Skeletal muscle cell (primary cell): ENCODE measurements around the gene UBA3.

Experiments
- DNase-seq: peaks from one replicate; pipeline ENCODE4 v3.0.0-alpha.2; 2010; ENCODE audit warnings: low read depth
- H3K4me3 ChIP-seq: 2 replicates; pipeline ENCODE4 v1.5.1; 2011; ENCODE audit warnings: low read depth, mild to moderate bottlenecking, control low read depth, low read length, moderate library complexity

UBA3 gene

DNA sequence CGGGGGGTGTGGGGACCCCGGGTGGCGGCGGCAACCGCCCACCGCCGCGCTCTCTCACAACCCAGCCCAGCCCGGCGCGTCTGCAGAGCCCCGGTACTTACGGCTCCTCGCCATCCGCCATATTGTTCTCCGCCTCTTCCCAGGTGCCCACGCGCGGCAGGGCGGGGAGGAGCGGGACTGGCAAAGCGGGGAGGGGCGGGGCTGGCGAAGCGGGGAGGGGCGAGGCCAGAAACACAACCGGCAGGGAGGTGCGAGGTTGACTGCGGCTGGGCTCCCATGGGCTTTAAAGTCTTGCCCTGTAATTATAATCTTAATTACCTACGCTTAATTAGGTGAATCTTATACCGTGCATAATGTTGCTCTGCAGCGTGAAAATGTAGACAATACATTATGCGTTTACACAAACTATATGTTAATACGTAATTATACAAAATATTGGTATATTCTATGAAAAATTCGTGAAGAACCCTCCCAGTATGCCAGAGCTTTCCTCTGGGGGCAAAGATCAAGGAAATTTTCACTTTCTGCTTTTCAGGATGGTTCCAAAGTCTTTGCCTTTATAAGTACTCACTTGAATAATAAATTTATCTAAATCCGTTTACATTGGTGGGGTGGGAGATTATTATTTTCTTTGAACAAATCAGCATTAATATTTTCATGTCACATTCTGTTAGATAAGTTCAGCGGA is at the start of gene UBA3:
TSS of gene UBA3 (minus strand) at position 133 of the 688 bp plus-strand sequence. CDS start at position 121, 12 bp downstream.
- H3K4me3 ChIP-seq, result peak within 1 kb of the TSS; percentile 79
- peak; percentile 47 for DNase-seq

DNA sequence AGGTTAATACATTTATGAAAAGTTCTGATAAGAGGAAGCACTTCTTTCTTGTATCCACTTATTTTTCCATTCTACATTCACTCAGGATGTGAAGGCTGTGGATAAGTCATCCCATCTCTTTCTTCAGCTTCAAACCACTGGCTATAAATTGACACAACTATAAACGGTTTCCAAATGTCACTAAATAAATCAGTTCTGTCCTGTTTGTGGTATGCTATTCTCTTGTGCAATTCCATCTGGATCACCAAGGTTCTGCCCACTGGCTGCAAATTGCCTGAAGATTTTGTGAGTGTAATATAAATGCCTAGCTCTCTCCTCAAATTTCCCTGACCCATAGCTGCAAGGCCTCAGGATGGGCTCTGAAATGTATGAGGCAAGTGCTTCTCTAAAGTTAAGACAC is 49.4 kb upstream of the UBA3 start:
- no peak overlapping the region for H3K4me3 ChIP-seq
- no peak for DNase-seq

GRCh38 chr3:69128509-69128908 is 48.3 kb upstream of the UBA3 start:
- H3K4me3 ChIP-seq, result no peak overlapping the region
- no peak for DNase-seq

DNA sequence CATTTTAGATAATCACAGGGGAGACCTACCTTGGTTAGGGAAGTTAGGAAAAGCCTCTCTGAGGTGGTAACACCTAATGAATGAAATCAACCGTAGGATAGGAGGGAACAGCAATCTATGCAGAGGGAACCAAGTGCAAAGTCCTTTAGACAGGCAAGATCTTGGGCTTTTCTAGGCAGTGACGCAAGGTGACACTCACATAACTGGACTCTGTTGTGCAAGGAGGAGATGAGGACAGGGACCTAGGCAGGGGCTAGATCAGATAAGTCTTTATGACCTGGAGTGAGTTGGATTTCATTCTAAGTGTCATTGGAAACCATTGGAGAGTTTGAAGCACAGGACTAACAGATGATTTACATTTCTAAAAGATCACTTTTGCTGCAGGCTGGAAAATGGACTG is 46.8 kb upstream of the UBA3 start:
- no peak overlapping the region for H3K4me3 ChIP-seq
- DNase-seq, result no peak

DNA sequence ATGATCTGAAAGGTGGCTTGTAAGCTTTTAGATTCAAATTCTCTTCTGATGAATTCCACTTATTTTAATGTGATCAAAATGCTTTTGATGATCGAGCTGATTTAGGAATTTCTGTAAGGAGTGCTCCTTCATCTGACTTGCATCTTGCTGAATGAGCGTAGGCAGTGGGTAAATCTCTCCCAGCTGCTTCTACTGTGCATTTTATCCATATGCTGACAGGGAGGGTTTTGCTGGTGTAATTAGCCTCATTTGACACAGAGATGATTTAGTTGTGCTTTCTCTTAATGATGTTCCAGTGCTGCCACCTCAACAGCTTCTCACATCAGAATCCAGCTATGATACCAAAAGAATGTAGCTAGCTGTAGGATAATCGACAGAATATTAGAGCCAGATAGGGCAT is 46.1 kb upstream of the UBA3 start:
- no peak overlapping the region for H3K4me3 ChIP-seq
- DNase-seq, result no peak

DNA sequence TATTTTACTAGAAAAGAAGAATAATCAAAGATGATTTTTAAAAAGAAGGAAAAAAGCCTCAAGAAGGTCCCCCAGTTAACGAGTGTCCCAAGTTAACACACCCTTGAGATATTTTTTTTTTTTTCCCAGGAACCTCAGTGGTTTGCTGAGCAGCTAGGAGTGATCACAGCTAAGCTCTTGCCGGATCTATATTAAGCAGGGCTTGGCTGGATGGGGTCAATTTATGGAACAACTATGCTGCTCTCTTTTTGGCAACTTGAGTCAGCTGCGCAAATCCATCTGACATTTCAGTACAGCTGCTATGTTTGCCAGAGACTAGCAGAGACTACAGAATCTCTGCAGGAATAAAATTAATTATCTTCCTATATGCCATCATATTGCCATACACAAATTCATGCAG is 42.2 kb upstream of the UBA3 start, which contains the start of gene LMOD3:
TSS of gene LMOD3 (minus strand) at position 193 of the 400 bp plus-strand sequence. CDS start 209 bp downstream, outside the sequence.
- peak; percentile 39 for DNase-seq
- H3K4me3 ChIP-seq, result no peak within 1 kb of the TSS

GRCh38 chr3:69121950-69122349 is 41.8 kb upstream of the UBA3 start:
- H3K4me3 ChIP-seq, result no peak overlapping the region

DNA sequence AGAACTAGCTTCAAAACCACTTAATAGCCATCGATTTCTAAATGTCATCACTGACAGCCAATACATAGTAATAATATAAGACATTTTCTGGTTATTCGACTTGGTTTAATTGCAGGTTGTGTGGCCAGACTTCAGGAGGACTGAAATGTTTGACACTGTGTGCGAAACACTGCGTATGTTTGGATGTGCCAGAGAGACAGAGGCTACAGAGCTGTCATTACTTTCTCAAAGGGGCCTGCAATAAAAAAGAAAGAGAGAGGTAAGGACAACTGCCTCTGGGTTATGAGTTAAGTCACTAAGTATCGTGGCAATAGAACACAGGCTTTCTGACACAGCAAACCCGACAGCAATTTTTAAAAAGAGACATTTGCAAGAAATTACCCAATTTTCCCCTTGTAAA is 41.3 kb upstream of the UBA3 start:
- no peak for DNase-seq
- no peak overlapping the region for H3K4me3 ChIP-seq

More at GRCh38 chr3:69121950-69122349, 41.8 kb upstream of the UBA3 start:
- DNase-seq, result no peak

GRCh38 chr3:69120879-69121464 is 40.8 kb upstream of the UBA3 start:
- no peak overlapping the region for H3K4me3 ChIP-seq
- DNase-seq, result no peak

- no peak overlapping the region for H3K4me3 ChIP-seq
- no peak for DNase-seq
These were observed 39.5 kb upstream of the UBA3 start for GRCh38 chr3:69119681-69120080.

DNA sequence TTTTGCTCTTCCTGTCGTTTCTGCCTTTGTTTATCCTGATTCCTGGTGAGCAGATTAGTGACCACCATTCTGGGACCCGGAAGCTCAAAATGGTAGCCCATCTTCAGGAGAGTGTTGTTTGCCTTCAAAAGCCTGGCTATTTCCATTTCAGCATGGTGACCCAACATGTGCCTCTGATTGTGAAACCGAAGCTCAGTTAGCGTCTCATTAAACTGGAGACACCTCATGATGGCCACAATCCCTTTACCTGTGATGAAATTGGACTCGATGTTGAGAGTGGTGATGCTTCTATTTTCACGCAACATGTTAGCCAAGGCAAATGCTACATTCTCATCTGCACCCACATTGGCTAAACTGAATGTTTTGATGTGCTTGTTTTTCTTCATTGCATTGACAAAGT is 39.0 kb upstream of the UBA3 start:
- DNase-seq, result no peak
- no peak overlapping the region for H3K4me3 ChIP-seq

DNA sequence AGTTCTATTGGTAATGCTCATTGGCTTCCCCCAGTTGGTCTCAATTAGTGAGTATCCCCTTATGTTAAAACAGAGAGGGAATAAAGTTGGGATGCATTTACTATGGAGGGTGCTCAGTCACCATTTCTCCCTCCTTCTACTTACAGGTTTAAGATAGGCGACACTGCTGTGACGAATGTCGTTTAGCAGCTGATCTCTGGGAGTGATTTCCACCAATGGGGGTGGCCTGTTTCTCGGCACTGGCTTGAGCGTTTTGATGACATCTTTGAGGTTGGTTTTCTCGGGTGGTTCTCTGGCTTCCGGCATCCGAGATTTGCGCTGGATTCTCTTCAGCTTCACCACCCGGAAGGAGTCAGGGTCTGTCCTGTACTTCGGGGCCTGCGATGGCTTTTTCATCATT is 38.4 kb upstream of the UBA3 start:
- no peak overlapping the region for H3K4me3 ChIP-seq
- no peak for DNase-seq

GRCh38 chr3:69116897-69117296 is 36.7 kb upstream of the UBA3 start:
- no peak for DNase-seq

DNA sequence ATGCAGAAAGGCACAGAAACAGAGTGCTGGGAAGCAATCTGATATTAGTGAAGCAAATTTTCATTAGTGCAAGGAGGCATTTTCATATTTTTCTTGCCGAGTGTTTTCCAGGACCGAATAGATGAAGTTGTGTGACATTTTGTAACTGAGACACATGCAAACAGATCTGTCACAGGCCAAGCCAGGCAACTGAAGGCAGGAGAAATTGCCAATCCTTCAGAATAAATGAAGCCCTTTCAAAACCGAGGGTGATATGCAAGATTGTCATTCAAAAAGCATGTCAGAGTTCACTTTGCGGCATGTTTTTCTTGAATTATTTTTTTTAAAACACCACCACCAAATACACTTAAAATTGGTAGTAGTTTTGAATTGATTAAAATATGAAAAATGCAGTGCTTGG is 36.0 kb upstream of the UBA3 start:
- no peak for DNase-seq
- no peak overlapping the region for H3K4me3 ChIP-seq

More at GRCh38 chr3:69116897-69117296, 36.7 kb upstream of the UBA3 start:
- H3K4me3 ChIP-seq, result no peak overlapping the region

GRCh38 chr3:69115731-69116130 is 35.6 kb upstream of the UBA3 start:
- no peak for DNase-seq
- no peak overlapping the region for H3K4me3 ChIP-seq

DNA sequence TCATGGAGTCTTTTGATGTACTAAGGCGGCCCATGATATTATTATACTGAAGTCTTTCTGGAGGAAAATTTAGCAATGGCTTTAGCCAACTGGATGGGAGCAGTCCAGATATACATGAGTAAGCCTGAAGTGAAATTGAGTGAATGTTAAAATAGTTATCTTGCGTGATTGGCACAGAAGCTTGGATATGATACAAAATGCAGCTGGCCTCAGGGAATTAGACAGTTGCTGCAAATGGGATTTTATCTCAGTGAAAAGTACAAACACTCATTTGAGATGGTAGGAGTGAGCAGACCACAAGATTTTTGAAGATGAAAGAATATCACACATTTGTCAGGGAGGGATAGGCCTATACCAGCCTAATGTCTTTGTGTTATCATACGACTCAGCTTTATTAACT is 33.4 kb upstream of the UBA3 start:
- H3K4me3 ChIP-seq, result no peak overlapping the region
- no peak for DNase-seq

GRCh38 chr3:69110941-69111546 is 30.9 kb upstream of the UBA3 start:
- no peak for DNase-seq
- H3K4me3 ChIP-seq, result no peak overlapping the region

- H3K4me3 ChIP-seq, result no peak overlapping the region
- DNase-seq, result no peak
These were observed 28.6 kb upstream of the UBA3 start for GRCh38 chr3:69108811-69109210.

DNA sequence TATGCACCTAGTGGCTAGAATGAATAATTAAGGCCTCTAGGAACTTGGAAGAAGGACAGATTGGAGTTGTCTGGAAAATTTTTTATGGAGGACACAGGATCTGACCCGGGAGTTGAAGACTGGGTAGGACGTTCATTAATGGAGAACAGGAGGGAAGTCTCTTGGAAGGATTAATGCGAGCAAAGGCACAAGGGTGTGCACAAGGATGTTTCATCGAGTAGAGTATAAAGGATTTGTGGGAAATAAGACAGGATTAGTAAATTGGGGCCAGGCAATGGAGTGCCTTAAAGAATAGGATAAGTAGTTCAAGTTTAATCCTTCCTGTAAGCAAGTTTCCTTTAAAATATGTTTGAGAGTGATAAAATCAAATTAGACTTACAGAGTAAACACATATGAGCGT is 27.7 kb upstream of the UBA3 start:
- DNase-seq, result no peak
- H3K4me3 ChIP-seq, result no peak overlapping the region

- no peak for DNase-seq
- no peak overlapping the region for H3K4me3 ChIP-seq
These were observed 25.2 kb upstream of the UBA3 start for GRCh38 chr3:69105320-69105719.

GRCh38 chr3:69104586-69104985 is 24.4 kb upstream of the UBA3 start:
- no peak overlapping the region for H3K4me3 ChIP-seq
- DNase-seq, result no peak
